Ishikawa (cell line): Measurements from ENCODE around the gene LRRC14B.

Experiments used
- CEBPB ChIP-seq: IDR thresholded peaks from 2 replicates; pipeline ENCODE4 v1.6.1; 2012
- EGR1 ChIP-seq: IDR thresholded peaks from 2 replicates; pipeline ENCODE4 v1.6.1; 2012
- EP300 ChIP-seq: IDR thresholded peaks from 2 replicates; pipeline ENCODE4 v1.6.1; 2012; ENCODE audit warnings: borderline replicate concordance
- FOXM1 ChIP-seq: IDR thresholded peaks from 2 replicates; pipeline ENCODE4 v1.6.1; 2012; ENCODE audit warnings: low read depth, borderline replicate concordance
- MAX ChIP-seq: IDR thresholded peaks from 2 replicates; pipeline ENCODE4 v1.6.1; 2012
- RAD21 ChIP-seq: IDR thresholded peaks from 2 replicates; pipeline ENCODE4 v1.6.1; 2012; ENCODE audit warnings: low read depth
- REST ChIP-seq: IDR thresholded peaks from 2 replicates; pipeline ENCODE4 v1.6.1; 2012; ENCODE audit warnings: low read depth, mild to moderate bottlenecking
- TAF1 ChIP-seq: IDR thresholded peaks from 2 replicates; pipeline ENCODE4 v1.6.1; 2012; ENCODE audit warnings: low read depth, mild to moderate bottlenecking
- TCF12 ChIP-seq: IDR thresholded peaks from 2 replicates; pipeline ENCODE4 v1.6.1; 2012; ENCODE audit warnings: low read depth
- TEAD4 ChIP-seq: IDR thresholded peaks from 2 replicates; pipeline ENCODE4 v1.6.1; 2012
- USF1 ChIP-seq: IDR thresholded peaks from 2 replicates; pipeline ENCODE4 v1.6.1; 2012
- YY1 ChIP-seq: IDR thresholded peaks from 2 replicates; pipeline ENCODE4 v1.6.1; 2012; ENCODE audit warnings: low read depth

GRCh38 chr5:174876-175465, 16.3 kb upstream of the LRRC14B start:
- no peak for TF ChIP-seq EP300
- TF ChIP-seq TEAD4: no peak
- TF ChIP-seq FOXM1: no peak
- no peak for TF ChIP-seq CEBPB
- no peak for TF ChIP-seq USF1
- no peak for TF ChIP-seq EGR1
- no peak for TF ChIP-seq MAX
- no peak for TF ChIP-seq YY1
- no peak for TF ChIP-seq RAD21
- TF ChIP-seq TAF1: no peak
- no peak for TF ChIP-seq REST
- TF ChIP-seq TCF12: no peak
